SKM-1 treated with dmso at 0.1 percent for 144 hours (cell line): Measurements from ENCODE around the gene DCHS2.

ENCODE experiments used
- DNase-seq: peaks from one replicate; lab custom pipeline; 2025; ENCODE audit not compliant: unreplicated experiment; lab: John Stamatoyannopoulos, UW

Gene DCHS2

DNA sequence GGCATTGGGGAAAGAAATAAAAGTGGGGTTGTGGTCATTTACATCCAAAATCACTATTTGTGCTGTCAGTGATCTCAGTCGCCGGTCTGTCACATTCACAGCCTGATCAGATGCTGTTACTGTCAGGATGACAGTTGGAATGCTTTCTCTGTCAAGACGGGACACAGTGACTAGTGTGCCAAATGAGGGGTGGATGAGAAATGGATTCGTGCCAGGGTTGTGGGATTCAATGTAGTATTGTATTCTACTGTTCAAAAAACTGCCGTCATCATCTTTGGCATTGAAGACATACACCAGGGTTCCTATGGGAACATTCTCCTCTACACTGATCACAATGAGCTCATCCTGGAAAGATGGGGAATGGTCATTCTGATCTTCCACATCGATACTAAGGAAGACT lies 171.1 kb downstream of the DCHS2 start:
- no peak for DNase-seq

DNA sequence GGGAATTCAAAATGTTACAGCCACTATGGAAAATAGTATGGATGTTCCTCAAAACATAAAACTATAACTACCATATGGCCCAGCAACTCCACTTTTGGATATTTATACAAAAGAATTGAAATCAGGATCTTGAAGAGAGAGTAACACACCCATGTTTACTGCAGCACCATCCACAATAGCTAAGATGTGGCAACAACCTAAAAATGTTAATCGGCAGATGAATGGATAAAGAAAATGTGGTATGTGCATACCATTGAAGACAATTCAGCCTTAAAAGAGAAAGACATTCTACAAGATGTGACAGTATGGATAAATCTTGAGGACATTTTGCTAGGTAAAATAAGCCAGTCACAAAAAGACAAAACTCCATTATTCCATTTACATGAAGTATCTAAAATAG lies 171.9 kb downstream of the DCHS2 start:
- DNase-seq = no peak

DNA sequence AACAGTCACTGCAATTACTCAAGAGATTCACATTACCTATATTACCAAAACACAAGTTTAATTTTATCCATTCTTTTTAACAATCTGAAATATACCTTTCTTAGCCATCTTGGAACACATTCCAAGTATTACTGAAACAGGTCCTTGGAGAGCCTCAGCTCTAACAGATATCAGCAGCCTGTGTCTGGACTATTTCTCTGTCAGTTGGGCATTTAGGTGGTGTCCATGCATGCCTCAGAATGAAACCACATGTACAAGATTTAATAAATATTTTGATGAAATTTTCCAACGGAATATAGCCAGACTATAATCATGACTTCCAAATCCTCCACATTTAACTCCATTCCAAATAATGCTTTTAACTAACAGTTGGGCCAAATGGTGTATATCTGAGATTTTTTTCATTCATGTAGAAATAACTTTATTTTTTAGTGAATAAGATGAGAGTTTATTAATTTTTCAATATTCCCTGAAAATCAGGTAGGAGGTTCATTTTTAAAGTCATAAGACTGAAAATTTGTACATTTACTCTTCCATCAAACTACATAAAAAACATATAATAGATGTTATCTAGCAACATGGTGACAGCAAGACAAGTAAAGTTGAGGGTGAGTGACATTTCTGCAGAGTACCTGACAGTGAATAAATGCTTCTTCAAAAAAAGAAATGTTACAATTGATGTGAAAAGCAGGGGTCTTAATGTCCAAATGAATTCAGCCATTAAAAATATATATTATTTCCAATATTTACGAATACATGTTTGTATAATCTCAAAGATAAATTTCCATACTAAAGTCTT lies 174.2 kb downstream of the DCHS2 start:
- no peak for DNase-seq

DNA sequence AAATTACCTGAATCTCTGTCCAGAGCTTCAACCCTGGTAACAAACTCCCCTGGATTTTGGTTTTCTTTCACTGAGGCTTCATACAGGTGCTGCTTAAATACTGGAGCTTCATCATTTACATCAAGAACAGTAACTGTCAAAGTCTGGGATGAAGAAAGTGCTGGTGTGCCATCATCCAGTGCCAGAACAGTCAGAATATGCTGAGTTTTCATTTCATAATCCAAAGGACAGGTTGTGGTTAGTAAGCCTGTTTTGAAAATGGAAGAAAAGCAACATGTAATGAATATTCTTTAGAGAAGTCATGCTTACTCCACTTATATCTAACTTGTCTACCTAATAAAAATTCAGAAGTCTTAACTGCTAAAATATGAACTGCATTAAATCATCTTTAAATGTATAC lies 175.9 kb downstream of the DCHS2 start:
- no peak for DNase-seq

DNA sequence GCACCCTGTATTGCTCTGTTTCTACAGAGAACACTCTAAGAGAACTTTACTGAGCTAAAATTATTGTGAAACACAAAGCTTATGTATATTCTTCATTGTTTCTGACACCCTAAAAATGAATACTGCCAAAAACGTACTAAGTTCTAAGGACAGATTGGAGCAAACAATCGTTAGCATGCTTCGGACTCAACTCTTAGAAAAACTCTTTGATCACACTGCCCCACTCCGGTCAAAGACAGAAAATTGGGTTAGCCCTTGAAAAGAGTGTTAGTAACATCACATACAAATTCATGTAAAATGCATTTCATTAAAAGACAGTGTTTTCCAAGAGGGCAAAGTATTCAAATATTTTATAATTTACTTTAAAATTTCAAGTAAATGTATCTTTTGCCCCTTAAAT lies 177.4 kb downstream of the DCHS2 start:
- DNase-seq = no peak

DNA sequence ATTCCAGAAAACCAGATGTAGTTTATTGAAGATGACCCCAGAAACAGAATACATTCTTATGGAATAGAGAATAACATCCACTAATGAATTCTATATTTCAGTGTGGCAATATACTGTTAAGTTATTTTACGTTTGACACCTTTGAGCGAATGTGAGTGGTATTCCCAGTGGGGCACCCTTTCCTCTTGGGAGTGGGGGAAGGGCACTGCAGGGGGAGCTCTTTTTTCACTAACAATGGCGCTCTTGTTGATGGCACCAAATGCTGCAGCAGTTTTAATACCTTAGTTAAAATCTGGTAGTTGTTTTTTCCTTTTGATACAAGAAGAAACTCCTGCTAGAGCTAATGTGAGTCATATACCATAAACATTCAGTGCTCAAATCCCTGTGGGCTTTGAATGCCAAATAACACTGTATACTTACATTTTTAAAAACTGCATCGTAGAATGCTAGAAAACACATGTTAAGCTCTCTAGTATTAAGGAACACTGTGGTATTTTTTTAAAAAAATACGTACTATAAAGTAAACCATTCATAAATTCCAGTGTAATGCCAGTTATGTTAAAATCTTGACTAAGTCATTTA lies 178.5 kb downstream of the DCHS2 start:
- DNase-seq = no peak

DNA sequence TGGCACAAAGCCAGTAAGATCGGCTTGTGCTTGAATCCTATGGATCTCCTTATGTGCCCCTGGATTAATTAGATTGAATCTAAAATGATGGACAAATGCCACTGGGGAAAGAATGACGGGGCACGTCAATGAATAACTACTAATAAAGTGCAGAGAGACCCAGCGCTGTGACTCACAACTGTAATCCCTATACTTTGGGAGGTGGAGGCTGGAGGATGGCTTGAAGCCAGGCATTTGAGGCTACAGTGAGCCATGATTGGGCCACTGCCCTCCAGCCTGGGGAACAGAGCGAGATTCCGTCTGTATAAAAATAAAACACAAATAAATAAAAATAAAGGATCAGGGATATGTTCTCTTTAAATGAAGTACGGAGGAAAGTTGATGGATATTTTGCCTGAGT lies 179.4 kb downstream of the DCHS2 start:
- no peak for DNase-seq

DNA sequence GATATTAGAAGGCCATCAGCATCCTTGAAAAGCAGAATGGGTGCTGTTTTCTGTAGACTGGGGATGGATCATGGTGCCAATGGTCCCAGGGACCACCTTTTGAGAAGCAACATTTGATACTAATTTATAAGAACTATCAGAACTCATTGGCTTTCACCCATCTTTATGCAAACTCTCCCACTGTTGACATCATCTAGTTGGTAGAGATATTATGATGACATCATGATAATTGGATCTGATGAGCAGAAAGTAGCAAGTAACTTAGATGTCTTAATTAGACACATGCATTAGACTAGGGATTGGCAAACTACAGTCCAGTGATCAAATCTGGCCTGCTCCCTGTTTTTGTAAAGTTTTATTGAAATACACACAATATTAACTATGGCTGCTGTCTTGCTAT lies 181.0 kb downstream of the DCHS2 start:
- no peak for DNase-seq

DNA sequence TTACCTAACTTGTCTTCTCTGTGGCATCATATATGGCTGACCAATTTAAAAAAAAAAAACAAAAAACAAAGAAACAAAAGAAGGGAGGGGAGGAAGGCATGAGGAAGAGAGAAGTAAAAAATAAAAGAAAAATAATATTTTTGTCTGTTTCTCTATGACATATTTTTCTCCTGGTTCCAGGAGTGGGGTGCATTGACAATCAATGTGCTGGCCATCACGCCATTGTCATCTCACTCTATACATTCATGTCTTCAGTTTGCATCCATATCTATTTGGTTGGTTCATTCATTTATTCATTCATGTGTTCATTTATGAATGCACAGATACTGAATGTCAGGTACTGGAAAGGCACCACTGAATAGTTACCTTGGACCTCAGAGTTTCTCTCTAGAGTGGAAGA lies 183.4 kb downstream of the DCHS2 start:
- no peak for DNase-seq

DNA sequence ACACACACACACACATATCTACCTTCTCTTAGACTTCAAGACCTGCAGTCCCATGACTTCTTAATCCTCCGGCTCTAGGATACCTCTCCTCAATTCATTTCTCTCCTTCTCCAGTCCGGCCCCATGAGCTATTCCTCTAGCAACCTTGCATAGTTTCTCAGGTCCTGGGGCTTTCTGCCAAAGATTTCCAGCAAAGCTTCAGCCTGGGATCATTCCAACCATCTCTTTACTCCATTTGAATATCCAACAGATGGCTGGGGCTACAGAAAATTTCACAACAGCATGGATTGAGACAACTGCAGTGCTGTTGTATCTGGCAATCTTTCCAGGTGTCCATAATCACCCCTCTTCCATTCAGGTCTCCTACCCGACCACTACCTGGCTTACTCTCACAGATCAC lies 184.1 kb downstream of the DCHS2 start:
- no peak for DNase-seq

DNA sequence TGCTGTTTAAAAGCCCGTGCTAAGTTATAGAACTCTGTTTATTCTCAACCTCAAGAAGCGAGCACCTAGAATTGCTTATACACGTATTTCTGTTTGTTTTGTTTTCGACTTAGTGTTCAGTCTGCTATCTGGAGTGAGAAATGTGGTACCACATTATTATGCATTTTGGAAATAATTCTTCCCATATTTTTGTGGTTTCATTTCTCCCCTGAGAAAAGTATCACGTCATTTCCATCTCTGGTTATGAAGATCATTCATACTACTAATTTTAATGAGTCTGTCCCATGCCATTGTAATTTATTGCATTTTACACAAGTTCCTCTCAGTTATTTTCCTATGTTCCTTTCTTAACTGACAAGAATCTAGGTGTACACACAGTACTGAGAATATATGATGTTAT lies 186.0 kb downstream of the DCHS2 start:
- DNase-seq = no peak

DNA sequence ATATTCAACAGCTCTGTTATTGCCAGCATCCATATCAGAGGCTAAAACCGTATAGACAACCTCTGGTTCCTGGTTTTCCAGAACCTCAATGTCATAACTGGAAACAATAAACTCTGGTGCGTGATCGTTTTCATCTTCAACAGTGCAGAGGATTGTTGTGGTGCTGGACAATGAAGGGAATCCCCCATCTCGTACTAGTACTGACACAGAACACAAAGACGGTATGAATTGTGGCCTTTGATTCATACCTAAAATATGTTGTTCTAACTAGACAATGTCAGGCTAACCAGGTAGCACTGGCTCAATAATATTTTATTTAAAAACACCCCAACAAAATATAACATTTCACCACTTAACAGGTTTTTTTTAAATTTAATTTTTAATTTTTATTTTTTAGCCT lies 186.9 kb downstream of the DCHS2 start:
- DNase-seq = no peak

DNA sequence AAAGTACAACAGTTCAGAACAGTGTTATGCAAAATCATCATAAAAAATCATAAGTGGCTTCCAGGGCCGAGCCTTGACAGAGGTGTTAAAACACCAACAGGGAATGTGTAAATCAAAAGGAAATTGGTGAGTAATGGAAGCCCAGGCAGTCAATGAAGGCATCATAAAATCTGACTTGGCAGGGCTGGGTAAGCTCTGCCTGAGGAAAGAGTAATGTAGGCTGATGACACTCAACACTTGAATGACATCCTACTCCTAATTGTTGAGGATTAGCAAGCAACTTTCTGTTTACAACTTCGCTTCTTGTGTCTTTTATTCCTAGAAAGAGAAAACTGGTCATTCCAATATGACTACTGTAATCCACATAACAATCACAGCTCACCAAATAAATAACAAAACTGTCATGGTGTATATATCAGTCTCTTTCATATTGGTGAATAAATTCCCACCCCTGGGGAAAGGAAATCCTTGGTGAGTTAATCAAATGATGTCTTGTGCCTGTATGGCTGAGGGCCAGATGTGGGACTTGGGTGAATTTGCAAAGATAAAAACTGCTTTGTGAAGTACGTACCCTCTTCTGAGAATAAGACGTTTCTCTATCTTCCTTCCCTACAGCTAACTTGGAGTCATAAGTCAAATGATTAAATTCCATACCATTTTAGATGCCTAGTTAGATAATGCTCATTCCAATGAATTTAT lies 196.8 kb downstream of the DCHS2 start:
- DNase-seq = no peak

DNA sequence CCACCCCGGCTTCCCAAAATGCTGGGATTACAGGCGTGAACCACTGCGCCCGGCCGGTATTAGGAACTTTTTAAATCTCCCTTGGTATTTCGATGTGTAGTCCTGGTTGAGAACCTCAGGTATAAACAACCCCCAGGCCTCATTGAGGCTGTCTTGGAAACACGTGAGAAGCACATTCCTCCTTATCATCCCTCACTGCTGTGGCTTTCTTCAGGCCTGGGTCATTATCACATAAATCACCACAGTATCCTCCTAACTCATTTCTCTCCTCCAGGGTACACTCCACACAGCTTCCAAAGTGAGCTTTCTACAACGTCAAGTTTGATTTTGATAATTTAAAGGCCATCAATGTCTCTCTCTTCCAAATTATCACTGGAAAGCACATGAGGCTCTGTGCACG lies 198.2 kb downstream of the DCHS2 start:
- DNase-seq = no peak

DNA sequence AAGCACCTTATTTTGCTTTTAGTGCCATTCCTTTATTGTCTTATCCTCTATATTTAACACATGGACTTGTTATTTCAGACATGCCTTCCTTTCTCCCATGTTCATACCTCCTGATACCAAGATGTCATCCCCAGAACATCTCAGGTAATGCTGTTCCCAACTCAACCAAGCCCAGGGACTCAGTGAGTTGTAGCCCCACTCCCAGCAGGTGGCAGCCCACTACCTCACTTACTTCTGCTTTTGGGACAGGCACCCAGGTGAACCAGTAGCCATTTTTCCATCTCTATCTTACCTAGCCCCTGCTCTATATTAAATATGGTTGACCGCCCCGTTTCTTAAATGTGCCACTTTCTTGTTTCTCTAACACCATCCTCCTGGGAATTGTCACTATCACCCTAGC lies 199.0 kb downstream of the DCHS2 start:
- DNase-seq = no peak

DNA sequence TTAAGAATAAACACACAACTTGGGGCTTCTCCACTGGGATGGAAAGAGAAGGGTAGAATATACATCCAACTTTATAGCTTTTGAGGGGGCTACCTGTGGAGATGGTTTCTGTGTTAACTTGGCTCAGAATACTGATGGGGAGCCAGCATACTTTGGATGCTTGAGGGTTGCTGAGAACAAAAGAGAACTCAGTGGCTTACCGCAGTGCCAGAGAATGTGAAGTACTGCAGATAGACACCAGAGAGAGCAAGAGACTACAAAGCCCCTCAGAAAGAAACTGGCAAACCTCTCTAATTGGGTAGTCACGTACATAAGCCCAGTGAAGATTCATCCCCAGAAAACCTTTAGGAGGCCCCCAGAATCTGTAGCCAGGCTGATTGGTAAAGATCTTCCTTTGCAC lies 214.4 kb downstream of the DCHS2 start:
- no peak for DNase-seq

DNA sequence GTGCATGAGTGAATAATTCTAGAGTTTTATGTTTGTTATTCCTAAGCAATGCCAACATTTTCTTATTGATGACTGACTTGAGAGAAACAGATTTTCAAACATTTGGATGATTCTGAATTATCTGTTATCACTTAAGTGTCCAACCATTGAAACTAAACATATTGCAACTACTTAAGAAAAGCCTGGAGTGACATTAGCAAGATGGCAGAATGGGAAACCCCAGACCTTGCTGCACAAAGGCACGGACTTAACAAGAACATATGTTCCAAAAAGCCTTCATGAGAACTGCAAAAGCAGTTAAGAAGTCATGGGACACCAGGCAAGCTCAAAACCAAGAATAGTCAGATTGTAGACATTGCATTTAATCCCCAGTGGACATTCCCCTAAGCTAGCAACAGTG lies 215.1 kb downstream of the DCHS2 start:
- no peak for DNase-seq

DNA sequence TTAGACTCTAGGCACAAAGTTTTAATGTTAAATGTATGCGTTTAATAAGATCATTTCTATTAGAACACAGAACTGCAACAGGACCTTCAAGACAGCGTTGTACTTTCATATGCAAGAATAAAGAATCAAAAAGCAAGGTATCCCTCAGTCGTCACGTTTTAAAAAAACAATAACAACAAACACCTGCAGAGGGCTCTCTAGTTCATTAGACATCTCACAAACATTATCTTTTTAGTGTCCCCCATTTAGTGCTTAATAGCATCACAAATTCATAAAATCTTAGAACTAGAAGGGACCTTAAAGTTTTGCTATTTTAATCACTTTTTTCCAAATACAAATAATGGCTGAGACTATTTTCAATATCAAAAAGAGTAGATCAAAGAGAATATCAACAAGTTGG lies 236.6 kb downstream of the DCHS2 start:
- DNase-seq = no peak

DNA sequence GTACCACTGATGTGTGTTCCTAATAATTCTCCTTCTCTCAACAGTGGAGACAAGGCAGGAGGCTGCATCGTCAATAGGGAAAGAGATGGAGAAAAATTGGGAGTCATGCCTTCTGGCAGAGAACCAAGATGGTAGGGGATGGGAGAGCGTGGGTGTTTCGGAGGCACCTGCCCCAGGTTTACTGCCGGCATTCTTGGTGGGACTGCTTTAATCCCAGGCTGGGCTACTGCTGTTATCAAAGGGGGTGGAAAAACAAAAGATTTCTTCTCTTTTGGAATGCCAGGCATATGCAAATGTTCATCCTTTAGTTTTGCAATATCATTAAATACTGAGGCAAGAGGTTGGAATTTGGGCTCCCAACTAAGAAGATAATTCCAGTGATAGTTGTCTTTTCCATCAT lies 257.0 kb downstream of the DCHS2 start:
- no peak for DNase-seq

DNA sequence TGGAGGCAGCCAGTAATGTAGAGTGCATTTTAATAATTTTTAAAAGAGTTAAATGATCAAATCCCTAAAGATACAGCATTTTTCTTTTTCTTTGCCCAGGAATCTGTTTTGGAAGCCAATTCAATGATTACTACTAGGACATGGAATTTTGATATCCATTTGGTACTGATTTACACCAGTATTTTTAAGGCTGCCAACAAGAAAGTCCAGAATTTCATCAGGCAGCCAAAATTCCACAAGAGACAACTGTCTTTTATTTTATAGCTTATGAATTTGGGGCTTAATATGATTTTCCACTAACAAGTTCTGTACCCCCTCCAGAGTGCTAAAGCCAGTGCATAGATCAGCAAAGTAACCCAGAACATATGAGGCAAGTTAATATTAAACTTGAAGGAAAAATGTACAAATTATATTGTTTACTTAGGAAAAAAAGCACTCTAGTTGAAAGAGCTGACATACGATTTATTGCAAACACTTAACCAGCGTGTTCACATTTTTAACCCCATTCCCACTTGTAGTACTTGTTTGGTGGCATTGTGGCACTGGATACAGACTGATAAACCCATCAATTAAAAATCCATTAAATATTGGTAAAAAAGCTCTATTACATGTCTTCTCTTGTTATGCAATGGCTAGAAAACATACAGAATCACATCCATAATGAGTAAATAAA lies 259.7 kb downstream of the DCHS2 start:
- no peak for DNase-seq

DNA sequence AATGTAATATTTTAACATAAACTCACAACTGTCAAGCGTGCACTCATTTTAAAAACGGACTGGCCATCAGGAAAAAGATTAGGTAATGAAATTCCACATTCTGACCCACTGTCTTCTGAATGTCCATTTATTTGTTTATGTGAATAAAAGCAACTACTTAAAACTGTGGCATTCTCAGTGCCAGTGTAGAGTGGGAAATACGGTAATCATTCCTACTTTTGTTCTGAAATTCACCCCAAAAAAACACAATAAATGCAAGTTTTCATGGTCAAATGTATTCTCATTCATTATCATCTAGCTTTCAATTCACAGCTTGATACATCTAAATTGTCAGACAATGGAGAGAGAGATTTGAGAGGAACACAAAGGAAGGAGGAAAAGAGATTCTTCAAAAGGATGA lies 260.9 kb downstream of the DCHS2 start:
- DNase-seq = no peak

DNA sequence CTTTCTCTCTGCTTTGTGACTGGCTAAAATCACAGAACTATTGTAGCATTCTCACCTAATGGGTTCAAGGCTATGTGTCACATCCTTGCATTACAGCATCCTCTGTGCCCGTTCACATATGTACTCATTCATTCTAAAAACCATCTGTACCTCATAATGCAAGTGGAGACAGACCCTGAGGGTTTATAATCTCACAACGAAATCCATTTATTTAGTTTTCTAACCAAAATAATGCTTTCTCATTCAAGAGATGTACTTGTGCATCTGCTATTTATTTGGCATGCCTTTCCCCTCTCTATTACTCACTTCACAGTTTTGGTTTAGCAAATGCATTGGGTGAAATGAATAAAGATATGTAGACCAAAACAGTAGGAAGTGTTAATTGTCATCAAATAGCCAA lies 261.5 kb downstream of the DCHS2 start:
- no peak for DNase-seq
